Liver (tissue), 3 donors: ENCODE data around the gene ABCD3.
"Not testable (repeated sequence)": the region's sequence is repeated elsewhere in the genome, so short reads cannot be mapped to it uniquely, and the experiment has no call there.

Experiments used
- JUND ChIP-seq, 2 donors: IDR thresholded peaks; 2 replicates each; pipeline ENCODE4 v1.6.1; 2016; ENCODE audit warnings: antibody characterized with exemption in 2 of 2
- RAD21 ChIP-seq, 2 donors: IDR thresholded peaks; 2 replicates each; pipeline ENCODE4 v1.6.1; 2016; ENCODE audit warnings: antibody characterized with exemption in 2 of 2, mild to moderate bottlenecking in 2 of 2
- TAF1 ChIP-seq: conservative IDR thresholded peaks from 2 replicates; pipeline ENCODE4 v1.6.1; 2016; ENCODE audit warnings: antibody characterized with exemption, mild to moderate bottlenecking
- YY1 ChIP-seq: IDR thresholded peaks from 2 replicates; pipeline ENCODE4 v1.6.1; 2016; ENCODE audit warnings: antibody characterized with exemption, mild to moderate bottlenecking
- TF ChIP-seq, protein P1 (sequence below): fragments of 150-350 bp; IDR thresholded peaks from 2 replicates; pipeline ENCODE4 v1.5.1; 2017; ENCODE audit warnings: improper control_type of control experiment, low read depth, low read length; ENCODE audit not compliant: missing input control
- TF ChIP-seq, protein P2 (sequence below): IDR thresholded peaks from 2 replicates; pipeline ENCODE4 v1.6.1; 2016; ENCODE audit warnings: antibody characterized with exemption
- TF ChIP-seq, protein P3 (sequence below): IDR thresholded peaks from 2 replicates; pipeline ENCODE4 v1.6.1; 2016; ENCODE audit warnings: antibody characterized with exemption, mild to moderate bottlenecking
- TF ChIP-seq, protein P4 (sequence below): IDR thresholded peaks from 2 replicates; pipeline ENCODE4 v1.6.1; 2016; ENCODE audit warnings: antibody characterized with exemption
- donor health status: healthy.
- donor health status: healthy.

DNA sequence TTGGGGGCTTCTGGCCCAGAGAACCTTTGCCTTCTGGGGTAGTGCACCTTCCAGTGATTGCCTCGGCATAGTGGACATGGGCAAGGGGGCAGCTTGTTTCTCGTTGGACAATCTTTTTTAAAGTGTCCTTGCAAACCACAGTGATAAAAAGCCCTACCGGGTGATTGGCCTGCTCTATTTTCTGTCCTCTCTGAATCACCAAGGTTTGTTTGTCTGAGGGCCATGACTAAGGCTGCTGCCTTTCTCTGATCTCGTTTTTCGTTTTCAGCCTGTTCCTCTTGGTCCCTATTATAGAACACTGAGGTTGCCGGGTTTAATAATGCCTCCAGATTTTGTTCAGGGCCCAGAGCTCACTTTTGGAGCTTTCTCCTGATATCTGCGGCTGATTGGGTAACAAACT, 42.5 kb upstream of the ABCD3 start:
- TF ChIP-seq, protein P1, sequence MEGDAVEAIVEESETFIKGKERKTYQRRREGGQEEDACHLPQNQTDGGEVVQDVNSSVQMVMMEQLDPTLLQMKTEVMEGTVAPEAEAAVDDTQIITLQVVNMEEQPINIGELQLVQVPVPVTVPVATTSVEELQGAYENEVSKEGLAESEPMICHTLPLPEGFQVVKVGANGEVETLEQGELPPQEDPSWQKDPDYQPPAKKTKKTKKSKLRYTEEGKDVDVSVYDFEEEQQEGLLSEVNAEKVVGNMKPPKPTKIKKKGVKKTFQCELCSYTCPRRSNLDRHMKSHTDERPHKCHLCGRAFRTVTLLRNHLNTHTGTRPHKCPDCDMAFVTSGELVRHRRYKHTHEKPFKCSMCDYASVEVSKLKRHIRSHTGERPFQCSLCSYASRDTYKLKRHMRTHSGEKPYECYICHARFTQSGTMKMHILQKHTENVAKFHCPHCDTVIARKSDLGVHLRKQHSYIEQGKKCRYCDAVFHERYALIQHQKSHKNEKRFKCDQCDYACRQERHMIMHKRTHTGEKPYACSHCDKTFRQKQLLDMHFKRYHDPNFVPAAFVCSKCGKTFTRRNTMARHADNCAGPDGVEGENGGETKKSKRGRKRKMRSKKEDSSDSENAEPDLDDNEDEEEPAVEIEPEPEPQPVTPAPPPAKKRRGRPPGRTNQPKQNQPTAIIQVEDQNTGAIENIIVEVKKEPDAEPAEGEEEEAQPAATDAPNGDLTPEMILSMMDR, result not testable (repeated sequence)
- TF ChIP-seq YY1; RAD21 (IDR thresholded peaks at IDR 0.05); JUND (IDR thresholded peaks at IDR 0.05); TAF1: not testable (repeated sequence)
- TF ChIP-seq, protein P2, sequence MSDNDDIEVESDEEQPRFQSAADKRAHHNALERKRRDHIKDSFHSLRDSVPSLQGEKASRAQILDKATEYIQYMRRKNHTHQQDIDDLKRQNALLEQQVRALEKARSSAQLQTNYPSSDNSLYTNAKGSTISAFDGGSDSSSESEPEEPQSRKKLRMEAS, result not testable (repeated sequence)
- TF ChIP-seq, protein P3, sequence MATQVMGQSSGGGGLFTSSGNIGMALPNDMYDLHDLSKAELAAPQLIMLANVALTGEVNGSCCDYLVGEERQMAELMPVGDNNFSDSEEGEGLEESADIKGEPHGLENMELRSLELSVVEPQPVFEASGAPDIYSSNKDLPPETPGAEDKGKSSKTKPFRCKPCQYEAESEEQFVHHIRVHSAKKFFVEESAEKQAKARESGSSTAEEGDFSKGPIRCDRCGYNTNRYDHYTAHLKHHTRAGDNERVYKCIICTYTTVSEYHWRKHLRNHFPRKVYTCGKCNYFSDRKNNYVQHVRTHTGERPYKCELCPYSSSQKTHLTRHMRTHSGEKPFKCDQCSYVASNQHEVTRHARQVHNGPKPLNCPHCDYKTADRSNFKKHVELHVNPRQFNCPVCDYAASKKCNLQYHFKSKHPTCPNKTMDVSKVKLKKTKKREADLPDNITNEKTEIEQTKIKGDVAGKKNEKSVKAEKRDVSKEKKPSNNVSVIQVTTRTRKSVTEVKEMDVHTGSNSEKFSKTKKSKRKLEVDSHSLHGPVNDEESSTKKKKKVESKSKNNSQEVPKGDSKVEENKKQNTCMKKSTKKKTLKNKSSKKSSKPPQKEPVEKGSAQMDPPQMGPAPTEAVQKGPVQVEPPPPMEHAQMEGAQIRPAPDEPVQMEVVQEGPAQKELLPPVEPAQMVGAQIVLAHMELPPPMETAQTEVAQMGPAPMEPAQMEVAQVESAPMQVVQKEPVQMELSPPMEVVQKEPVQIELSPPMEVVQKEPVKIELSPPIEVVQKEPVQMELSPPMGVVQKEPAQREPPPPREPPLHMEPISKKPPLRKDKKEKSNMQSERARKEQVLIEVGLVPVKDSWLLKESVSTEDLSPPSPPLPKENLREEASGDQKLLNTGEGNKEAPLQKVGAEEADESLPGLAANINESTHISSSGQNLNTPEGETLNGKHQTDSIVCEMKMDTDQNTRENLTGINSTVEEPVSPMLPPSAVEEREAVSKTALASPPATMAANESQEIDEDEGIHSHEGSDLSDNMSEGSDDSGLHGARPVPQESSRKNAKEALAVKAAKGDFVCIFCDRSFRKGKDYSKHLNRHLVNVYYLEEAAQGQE, result not testable (repeated sequence)
- TF ChIP-seq, protein P4, sequence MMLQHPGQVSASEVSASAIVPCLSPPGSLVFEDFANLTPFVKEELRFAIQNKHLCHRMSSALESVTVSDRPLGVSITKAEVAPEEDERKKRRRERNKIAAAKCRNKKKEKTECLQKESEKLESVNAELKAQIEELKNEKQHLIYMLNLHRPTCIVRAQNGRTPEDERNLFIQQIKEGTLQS, result not testable (repeated sequence)
